Upper lobe of right lung (tissue), 1 donor: ENCODE results near the gene TMEM52. TPM values are rescaled to one million over a fixed set of nuclear protein-coding genes. Genes with fewer than 3 reads are reported as not detected.

Experiments
- ATAC-seq: fragments of 200-7000 bp; cut with Tn5 transposase; one replicate; pipeline ENCODE4 v1.9.1; 2020; ENCODE audit warnings: mild to moderate bottlenecking, moderate library complexity
- DNase-seq: peaks from one replicate; pipeline ENCODE4 v3.0.0-alpha.2; 2020
- H3K27ac ChIP-seq: fragments of 200-600 bp; one replicate; pipeline ENCODE4 v1.8.0; 2022
- H3K27me3 ChIP-seq: fragments of 200-600 bp; one replicate; pipeline ENCODE4 v1.8.0; 2022; ENCODE audit warnings: mild to moderate bottlenecking
- H3K36me3 ChIP-seq: fragments of 200-600 bp; one replicate; pipeline ENCODE4 v1.8.0; 2022
- H3K4me1 ChIP-seq: fragments of 200-600 bp; one replicate; pipeline ENCODE4 v1.8.0; 2022
- H3K4me3 ChIP-seq: fragments of 200-600 bp; one replicate; pipeline ENCODE4 v1.8.0; 2022; ENCODE audit warnings: mild to moderate bottlenecking
- H3K9me3 ChIP-seq: fragments of 200-600 bp; one replicate; pipeline ENCODE4 v1.8.0; 2022
- CTCF ChIP-seq: fragments of 200-600 bp; IDR thresholded peaks from one replicate; pipeline ENCODE4 v1.8.0; 2022; ENCODE audit warnings: antibody characterized with exemption
- intact Hi-C: fragments of 100-400 bp; cut with DNase I; formaldehyde crosslinking; loops from one replicate; pipeline ENCODE4 v1.11.0; 2022
- total RNA-seq: library from RNA; stranded (reverse); fragmentation: NEBNext Ultra II Directional; extraction: Animal tissue kit (Norgen Biotek cat#: 25700); gene quantifications from one replicate; pipeline ENCODE4 v1.2.1, GENCODE V29; 2021
- donor health status: DM: no; HTN: yes; CAD: no; lungs with severe emphysema.

The TMEM52 gene
- total RNA-seq, 1 donor from 2014 or later, result 1.5 TPM

- ATAC-seq, result peak; percentile 18
These were observed 27.5 kb upstream of the TMEM52 start for GRCh38 chr1:1946540-1946939.

GRCh38 chr1:1945782-1946393 is 26.8 kb upstream of the TMEM52 start:
- H3K9me3 ChIP-seq, result no peaks in the 10 kb centered on the region
- H3K4me1 ChIP-seq, result peaks cover 7% of the 10 kb centered on the region
- H3K27me3 ChIP-seq, result peaks cover 8% of the 10 kb centered on the region
- intact Hi-C loops, result no loop called here
- TF ChIP-seq CTCF, result no peak
- H3K27ac ChIP-seq, result no peak overlapping the region
- no peaks in the 10 kb centered on the region for H3K36me3 ChIP-seq
- ATAC-seq (no peak), DNase-seq (no peak)
- H3K4me3 ChIP-seq, result no peak overlapping the region

More at GRCh38 chr1:1946540-1946939, 27.5 kb upstream of the TMEM52 start:
- H3K36me3 ChIP-seq, result no peaks in the 10 kb centered on the region
- no peak overlapping the region for H3K4me3 ChIP-seq
- H3K27me3 ChIP-seq, result peaks cover 8% of the 10 kb centered on the region
- no peak for TF ChIP-seq CTCF
- no peaks in the 10 kb centered on the region for H3K9me3 ChIP-seq
- intact Hi-C loops, result no loop called here
- no peak overlapping the region for H3K27ac ChIP-seq
- H3K4me1 ChIP-seq, result peaks cover 7% of the 10 kb centered on the region
- DNase-seq, result peak; percentile 81

GRCh38 chr1:1943834-1944570 is 24.9 kb upstream of the TMEM52 start:
- intact Hi-C loops, result no loop called here

GRCh38 chr1:1942753-1943656 is 23.9 kb upstream of the TMEM52 start:
- TF ChIP-seq CTCF, result no peak
- ATAC-seq (no peak), DNase-seq (peak; percentile 65)
- Histone ChIP-seq H3K27me3 (peaks cover 15% of the 10 kb centered on the region), H3K27ac (no peak overlapping the region), H3K9me3 (no peaks in the 10 kb centered on the region), H3K4me1 (peaks cover 7% of the 10 kb centered on the region), H3K36me3 (no peaks in the 10 kb centered on the region), H3K4me3 (no peak overlapping the region)
- intact Hi-C loops, result no loop called here

More at GRCh38 chr1:1943834-1944570, 24.9 kb upstream of the TMEM52 start:
- no peaks in the 10 kb centered on the region for H3K36me3 ChIP-seq
- H3K4me1 ChIP-seq, result peaks cover 7% of the 10 kb centered on the region
- no peaks in the 10 kb centered on the region for H3K9me3 ChIP-seq
- TF ChIP-seq CTCF, result peak; percentile 92
- peaks cover 15% of the 10 kb centered on the region for H3K27me3 ChIP-seq
- ATAC-seq (peak; percentile 89), DNase-seq (peak; percentile 82)
- H3K27ac ChIP-seq, result no peak overlapping the region
- H3K4me3 ChIP-seq, result no peak overlapping the region

GRCh38 chr1:1941868-1942752 is 23.0 kb upstream of the TMEM52 start:
- H3K27ac ChIP-seq, result no peak overlapping the region
- no peaks in the 10 kb centered on the region for H3K36me3 ChIP-seq
- H3K27me3 ChIP-seq, result peaks cover 15% of the 10 kb centered on the region
- no peak overlapping the region for H3K4me3 ChIP-seq
- TF ChIP-seq CTCF, result no peak
- no peaks in the 10 kb centered on the region for H3K9me3 ChIP-seq
- ATAC-seq (no peak), DNase-seq (no peak)
- intact Hi-C loops, result no loop called here
- peaks cover 7% of the 10 kb centered on the region for H3K4me1 ChIP-seq
